Heart left ventricle (tissue), 13 donors: Measurements from ENCODE around the gene ZNF611.

Experiments
- POLR2A ChIP-seq, 2 donors: fragments of 450-650 bp; IDR thresholded peaks; one replicate each; pipeline ENCODE4 v1.6.1; 2017; ENCODE audit warnings: antibody characterized with exemption in 2 of 2, mild to moderate bottlenecking in 2 of 2, moderate library complexity in 2 of 2
- TF ChIP-seq, protein P1 (sequence below), 12 donors: fragments of 200-600 bp; sonication (generic) in 4 of 12; IDR thresholded peaks; one replicate each; pipeline versions ENCODE4 v1.5.0 to v1.8.0; 2018 to 2022; ENCODE audit warnings: antibody characterized with exemption in 12 of 12, mild to moderate bottlenecking in 5 of 12
- donor health status: ischemic (EF 13 %, LVEDD 7.1; RV severe dilation, severe dysfunction).
- donor health status: DM: no; HTN: yes; CAD: no.
- donor health status: DM: no; HTN: no; CAD: no.
- donor health status: ischemic (EF 25% LVEDD 6.9; RV normal size, moderate dysfunction).
- donor health status: ischemic (EF 25% LVEDD 5.7; RV mildly dilated, moderate dysfunction).
- donor health status: ischemic (EF 35%, LVEDD 5.7; RV mildly dilated, moderate dysfunction).
- donor health status: nonischemic (EF 11% LVEDD 7.7; RV severe dilation, severe dysfunction).
- donor health status: DM: yes; HTN: yes; CAD: no.
- donor health status: PGD.
- donor health status: ischemic (EF 29% LVEDD 5.4; RV normal size, mild dysfunction).
- donor health status: nonischemic (EF 23%, LVEDD 6.1; RV moderate dilation, normal function).

GRCh38 chr19:52692431-52693008 is 42.3 kb downstream of the ZNF611 start:
- TF ChIP-seq, protein P1, sequence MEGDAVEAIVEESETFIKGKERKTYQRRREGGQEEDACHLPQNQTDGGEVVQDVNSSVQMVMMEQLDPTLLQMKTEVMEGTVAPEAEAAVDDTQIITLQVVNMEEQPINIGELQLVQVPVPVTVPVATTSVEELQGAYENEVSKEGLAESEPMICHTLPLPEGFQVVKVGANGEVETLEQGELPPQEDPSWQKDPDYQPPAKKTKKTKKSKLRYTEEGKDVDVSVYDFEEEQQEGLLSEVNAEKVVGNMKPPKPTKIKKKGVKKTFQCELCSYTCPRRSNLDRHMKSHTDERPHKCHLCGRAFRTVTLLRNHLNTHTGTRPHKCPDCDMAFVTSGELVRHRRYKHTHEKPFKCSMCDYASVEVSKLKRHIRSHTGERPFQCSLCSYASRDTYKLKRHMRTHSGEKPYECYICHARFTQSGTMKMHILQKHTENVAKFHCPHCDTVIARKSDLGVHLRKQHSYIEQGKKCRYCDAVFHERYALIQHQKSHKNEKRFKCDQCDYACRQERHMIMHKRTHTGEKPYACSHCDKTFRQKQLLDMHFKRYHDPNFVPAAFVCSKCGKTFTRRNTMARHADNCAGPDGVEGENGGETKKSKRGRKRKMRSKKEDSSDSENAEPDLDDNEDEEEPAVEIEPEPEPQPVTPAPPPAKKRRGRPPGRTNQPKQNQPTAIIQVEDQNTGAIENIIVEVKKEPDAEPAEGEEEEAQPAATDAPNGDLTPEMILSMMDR (IDR thresholded peaks at IDR 0.05) = no peak
- no peak for TF ChIP-seq POLR2A (IDR thresholded peaks at IDR 0.05)
